GM12872 (cell line): ENCODE measurements around the gene AAMP.

Experiments
- TF ChIP-seq, protein P1 (sequence below): IDR thresholded peaks from 3 replicates; pipeline ENCODE4 v1.5.1; 2011; ENCODE audit warnings: low read depth, mild to moderate bottlenecking, low read length, moderate library complexity; ENCODE audit not compliant: insufficient read depth

Gene AAMP

GRCh38 chr2:218282173-218282991 lies 12.4 kb upstream of the AAMP start:
- TF ChIP-seq, protein P1, sequence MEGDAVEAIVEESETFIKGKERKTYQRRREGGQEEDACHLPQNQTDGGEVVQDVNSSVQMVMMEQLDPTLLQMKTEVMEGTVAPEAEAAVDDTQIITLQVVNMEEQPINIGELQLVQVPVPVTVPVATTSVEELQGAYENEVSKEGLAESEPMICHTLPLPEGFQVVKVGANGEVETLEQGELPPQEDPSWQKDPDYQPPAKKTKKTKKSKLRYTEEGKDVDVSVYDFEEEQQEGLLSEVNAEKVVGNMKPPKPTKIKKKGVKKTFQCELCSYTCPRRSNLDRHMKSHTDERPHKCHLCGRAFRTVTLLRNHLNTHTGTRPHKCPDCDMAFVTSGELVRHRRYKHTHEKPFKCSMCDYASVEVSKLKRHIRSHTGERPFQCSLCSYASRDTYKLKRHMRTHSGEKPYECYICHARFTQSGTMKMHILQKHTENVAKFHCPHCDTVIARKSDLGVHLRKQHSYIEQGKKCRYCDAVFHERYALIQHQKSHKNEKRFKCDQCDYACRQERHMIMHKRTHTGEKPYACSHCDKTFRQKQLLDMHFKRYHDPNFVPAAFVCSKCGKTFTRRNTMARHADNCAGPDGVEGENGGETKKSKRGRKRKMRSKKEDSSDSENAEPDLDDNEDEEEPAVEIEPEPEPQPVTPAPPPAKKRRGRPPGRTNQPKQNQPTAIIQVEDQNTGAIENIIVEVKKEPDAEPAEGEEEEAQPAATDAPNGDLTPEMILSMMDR = no peak

- TF ChIP-seq, protein P1 = no peak
These were observed 11.5 kb upstream of the AAMP start for GRCh38 chr2:218281449-218281848.

- TF ChIP-seq, protein P1 = no peak
These were observed 10.4 kb upstream of the AAMP start for GRCh38 chr2:218280260-218280870.

DNA sequence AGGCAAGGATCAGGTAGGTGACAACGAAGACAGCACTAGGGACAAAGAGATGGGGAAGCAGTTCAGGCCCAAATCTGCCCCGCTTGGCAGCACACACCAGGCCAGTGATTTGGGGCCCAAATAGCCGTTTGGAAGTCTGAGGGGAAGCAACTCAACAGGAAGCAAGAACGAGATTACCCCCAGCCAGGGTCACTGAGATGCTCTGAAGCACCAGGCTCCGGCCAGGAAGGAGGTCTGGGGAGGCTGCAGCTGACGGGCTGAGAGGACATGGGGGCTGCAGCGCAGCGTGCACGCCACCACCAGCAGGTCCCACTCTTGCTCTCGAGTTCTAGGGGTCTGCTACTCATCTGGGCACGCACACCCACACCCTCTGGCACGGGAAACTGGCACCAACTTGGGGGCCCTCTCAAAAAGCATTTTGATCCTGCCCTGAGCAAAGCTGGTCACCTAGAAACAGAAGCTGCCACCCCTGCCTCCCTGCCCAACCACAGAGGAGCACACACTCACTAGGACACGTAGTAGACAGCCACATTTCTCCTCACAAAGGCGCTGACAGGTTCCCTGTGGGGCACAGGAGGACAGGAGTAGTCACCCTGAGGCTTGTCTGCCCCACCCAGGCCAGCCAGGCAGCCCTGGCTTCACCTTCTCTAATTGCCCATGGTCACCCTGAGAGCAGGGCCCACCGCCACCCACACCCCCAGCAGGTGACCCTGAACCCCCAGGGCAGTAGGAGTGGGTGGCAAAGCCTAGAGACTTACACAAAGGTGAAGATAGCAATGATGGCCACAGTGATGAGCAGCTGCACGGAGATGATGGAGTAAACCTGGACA lies 8.8 kb upstream of the AAMP start:
- TF ChIP-seq, protein P1 = no peak

- TF ChIP-seq, protein P1 = no peak
These were observed 8.0 kb upstream of the AAMP start for GRCh38 chr2:218277921-218278320.

GRCh38 chr2:218276986-218277755 lies 7.2 kb upstream of the AAMP start:
- TF ChIP-seq, protein P1 = no peak
